Measurements from ENCODE around the gene OTOG.

OTOG gene

DNA sequence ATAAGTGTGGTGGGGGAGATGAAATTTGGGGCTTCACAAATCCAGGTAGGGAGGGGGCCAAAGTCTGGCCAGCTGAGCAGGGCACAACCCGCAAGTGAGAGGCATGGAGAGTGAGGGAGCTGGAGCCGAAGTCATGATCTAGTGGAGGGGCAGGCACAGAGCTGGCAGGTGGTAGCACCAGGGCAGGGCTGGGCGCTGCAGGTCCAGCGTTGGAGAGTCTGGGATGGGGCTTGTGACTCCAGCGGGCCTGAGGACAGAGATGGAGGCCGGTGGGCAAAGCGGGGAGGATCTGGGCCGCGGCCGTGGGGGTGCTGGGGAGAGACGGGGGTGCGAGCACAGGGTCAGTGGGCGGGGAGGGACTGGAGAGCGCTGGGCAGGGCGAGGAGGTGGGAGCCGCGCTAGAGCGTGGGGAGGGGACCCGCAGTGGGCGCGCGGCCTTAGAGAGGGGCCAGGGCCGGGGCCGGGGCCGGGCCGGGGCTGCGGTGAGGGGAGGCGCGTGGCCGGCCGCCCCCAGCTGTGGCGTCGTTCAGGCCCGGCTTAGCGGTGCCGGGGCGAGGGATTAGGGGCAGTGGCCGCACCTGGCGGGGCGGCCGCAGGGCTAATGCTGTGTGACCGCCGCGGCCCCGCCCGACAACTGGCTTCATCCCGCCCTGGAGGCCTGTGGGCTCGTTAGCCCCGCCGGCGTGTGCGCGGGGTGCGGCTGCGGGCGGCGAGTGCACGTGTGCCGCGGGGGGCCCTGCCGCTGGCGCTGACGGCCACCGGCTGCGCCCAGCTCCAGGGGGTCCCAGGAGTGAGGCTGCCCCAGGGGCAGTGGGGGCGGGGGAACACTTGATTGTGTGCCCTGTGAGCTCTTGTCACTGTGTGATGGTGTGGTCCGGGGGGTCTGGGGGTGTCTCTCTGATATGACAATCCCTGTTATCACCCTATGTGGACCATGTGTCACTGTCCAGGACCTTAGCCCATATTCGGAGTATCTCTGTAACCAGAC, 148.7 kb downstream of the OTOG start:
- DNase-seq (ENCODE audit: low read depth) = no peak

DNA sequence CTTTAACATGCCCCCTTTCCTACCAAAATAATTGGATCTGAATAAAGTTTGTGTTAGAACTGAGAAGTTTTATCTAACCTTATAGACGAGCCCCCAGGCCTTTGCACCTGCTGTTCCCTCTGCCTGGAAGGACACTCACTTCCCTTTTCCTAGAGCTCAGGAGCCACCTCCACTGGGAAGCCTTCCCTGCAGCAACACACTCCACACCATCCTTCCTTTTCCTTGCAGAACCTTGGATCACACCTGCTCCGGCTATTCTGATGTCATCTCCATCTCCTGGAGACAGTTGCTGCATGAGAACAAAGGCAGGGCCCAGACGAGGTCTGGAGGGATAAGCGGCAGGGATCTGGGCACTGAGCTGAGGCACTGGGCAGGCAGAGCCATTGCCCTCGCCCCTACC, 149.7 kb downstream of the OTOG start:
- DNase-seq (ENCODE audit: low read depth) = no peak

Data from stimulated activated CD4-positive, alpha-beta T cell treated with anti-CD3 and anti-CD28 coated beads, Interleukin-2, amount 100 ng/mL, for 4 hours (primary cell).